Activated CD4-positive, alpha-beta T cell treated with anti-CD3 and anti-CD28 coated beads, Interleukin-10, Interleukin-2, amounts not matched to agents 100 ng/mL and 50 ng/mL, durations not matched to agents 16 hours and 8 hours (primary cell): ENCODE data around the gene ITSN1.

Experiments
- DNase-seq: peaks from one replicate; pipeline ENCODE4 v3.0.0-alpha.2; 2020

The ITSN1 gene

GRCh38 chr21:33817138-33817537 is 174.8 kb downstream of the ITSN1 start:
- no peak for DNase-seq

DNA sequence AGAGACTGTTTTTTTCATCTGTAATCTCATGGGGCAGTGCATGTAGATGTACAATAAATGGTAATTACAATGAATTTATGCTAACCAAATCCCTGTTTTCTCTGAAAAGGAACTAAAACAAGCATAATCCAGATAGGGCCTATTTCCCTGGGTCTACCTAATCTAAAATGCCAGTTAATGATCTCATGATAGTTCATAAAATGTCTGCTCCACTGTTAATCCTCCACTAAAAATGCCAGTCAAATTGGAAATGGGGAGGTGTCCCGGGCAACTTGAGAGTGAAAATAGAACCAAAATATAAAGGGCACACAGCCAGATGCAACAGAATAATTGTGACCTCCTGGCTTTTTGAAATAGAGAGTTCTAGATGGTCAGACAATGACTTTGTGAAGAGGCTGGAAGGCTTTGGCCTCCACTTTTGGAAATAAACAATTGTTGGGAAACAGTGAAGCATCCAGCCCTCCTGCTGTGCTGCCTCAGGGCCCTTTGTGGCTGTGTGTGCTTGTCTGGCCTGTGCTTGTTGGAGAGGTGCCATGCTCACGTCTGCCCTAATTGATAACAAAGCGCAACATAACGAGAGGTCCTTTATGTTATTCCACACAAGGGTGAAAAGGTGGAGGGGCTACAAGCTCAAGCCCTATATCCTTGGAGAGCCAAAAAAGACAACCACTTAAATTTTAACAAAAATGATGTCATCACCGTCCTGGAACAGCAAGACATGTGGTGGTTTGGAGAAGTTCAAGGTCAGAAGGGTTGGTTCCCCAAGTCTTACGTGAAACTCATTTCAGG is 175.6 kb downstream of the ITSN1 start:
- no peak for DNase-seq

DNA sequence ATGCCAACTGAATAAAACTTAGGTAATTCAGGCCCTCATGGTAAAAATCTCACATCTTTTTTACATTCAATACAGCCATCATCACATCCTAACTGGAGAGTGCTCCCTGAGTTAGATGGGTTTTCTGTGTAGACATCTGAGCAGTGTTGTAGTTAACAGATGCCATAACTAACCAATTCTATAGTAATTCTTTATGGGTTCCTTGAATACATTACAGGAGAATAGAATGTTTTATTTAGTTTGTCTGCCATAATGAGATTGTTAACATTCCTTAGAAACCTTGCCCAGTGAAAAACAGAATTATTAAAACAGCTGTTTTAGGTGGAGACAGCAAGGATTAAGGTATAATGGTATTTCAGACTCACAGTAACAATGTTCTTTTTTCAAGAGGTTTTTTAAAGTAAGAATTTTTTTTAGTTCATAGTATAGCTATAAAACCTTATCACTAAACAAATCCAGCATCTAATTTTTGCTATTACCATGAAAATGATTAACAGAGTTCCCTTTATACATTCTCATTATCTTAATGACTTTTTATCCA is 178.0 kb downstream of the ITSN1 start:
- DNase-seq = no peak

GRCh38 chr21:33820798-33821197 is 178.5 kb downstream of the ITSN1 start:
- no peak for DNase-seq

DNA sequence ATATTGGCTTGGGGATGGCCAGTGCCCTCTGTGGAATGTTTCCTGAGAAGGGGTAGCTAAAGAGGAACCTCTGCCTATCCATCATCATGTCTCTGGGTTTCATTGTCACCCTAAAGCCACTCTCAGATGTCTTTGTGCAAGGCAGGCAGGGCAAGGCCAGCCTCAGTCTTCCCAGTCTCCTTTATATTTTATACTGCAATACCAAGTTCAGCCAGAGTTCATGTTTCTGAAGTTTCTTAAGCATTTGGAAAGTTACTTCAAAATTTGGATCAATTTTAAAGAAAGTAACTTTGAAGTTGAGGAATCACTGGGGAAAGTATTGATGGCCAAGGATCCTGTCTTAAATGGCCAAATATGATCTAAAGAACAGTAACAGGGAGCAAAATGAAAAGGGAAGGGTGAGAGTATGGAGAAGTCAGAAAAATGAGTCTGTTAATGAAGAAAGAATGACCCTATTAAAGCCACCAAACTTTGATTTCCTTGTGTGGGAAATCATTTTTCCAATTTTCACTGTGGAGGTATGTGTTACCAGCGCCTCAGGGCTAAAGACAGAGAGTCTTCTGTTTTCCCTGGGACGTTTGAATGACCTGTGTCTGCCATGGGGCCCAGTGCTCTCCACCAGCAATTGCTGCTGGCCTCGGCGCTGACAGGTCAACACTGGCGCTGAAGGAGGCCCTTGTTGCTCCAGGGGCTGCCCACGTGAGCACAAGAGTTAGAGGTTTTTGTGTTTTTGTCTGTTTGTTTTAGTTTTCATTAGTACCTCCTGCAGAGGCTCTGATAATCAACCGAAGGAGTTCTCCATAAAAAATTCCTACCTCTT is 179.4 kb downstream of the ITSN1 start:
- DNase-seq = no peak

DNA sequence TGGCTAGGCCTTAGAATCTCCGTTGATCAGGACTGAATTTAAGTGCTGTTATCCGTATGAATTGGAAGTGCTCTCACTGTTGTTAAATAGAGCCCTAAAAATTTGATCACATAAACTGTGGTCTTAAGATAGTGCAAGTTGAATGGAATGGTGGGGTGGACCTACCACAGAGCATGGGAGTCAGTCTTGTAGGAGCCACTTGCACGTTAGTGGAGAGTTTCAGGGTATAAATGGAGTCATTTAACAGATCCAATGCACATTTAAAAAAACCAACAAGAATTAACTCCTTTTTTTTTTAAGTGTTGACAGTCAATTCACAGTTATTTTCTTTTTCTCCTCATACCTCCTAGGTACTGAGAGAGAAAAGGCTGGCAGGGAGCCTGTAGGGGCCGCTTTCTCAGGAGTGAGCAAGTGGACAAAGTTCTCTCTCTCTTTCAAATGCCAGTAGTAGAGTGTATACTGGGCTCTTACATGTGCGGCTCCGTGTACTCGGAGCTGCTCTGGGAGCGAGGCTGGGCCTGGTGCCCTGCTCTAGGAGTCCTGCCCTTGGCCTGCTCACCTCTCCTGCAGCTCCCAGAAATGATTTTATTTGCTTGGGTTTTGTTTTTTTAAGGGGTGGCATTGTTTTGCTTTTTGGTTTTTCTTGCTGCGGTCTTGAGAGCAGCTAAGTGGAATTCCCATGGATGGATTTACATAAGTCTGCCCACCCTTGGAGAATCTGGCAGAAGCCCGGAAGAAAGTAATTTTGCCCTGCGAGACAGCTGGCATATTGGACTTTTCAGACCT is 182.0 kb downstream of the ITSN1 start:
- no peak for DNase-seq

DNA sequence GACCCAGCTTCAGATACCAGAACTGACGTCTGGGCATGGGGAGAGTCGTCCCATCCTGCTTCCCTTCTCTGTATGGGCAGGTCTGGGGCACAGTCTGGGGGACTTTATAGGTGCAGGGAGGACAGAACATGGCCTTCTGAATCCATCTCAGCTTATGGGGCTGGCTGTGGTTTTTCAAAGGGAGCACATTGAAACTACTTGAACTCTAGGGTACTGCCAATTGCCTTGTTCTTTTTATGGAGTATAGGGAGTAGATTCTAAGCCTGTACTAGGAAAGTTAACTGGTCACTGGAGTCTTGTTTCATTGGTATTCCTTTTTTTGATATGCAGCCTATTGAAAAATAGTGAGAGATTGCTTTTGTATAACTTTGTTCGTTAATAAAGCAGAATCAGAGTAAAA is 183.1 kb downstream of the ITSN1 start:
- DNase-seq = no peak

- no peak for DNase-seq
Observed at GRCh38 chr21:33825915-33826314, 183.6 kb downstream of the ITSN1 start.

DNA sequence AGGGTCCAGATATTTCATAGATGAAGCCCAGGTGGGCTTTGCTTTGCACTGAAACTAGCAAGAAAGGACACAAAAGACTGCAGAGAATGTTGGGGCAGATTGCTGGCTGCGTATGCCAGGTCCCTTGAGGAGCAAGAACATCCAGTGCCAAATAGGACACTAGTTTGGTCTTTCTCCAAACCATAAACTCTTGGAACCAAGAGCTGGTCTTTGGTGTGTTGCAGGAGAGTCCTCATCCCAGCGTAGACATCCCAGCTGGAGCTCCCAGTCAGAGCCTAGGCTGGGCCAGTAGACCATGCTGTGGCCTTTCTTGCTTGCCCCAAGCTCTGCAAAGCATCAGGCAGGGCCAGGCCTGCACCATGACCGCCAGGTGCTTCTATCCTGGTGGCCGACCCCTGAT is 185.8 kb downstream of the ITSN1 start:
- DNase-seq = no peak

GRCh38 chr21:33828577-33828976 is 186.3 kb downstream of the ITSN1 start:
- no peak for DNase-seq

- no peak for DNase-seq
Observed at GRCh38 chr21:33829844-33830243, 187.5 kb downstream of the ITSN1 start.

DNA sequence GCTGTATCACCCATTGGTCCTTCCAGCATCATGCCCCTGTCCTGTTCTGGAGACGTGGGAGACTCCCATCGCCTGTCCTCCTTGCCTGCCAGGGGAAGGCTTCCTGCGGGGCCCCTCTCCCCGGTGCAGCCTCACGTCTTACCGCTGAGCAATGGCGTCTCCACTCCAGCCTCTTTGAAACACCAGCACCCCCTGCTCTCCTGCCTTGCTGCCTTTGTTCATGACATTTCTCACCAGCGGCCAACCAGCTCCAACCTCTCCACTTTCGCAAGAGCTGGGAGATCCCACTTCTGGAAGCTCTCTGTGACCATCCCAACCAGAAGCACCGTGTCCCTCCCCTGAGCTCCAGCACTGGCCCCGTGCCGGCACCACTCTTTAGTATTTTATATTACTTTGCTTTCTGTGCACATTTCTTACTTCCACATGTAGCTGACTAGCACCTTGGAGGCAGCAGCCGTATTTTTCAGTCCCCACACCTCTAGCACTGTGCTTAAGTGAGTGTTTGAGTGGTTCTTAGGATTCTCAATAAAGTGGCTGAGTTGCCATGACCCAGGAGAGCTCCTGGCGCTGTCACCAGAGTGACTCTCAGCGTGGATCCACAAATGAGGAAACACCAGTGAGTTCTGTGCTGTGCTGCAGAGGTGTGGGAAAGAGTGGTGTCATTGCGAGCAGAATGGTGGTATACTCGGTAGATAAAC is 189.8 kb downstream of the ITSN1 start:
- no peak for DNase-seq

GRCh38 chr21:33834801-33835500 is 192.7 kb downstream of the ITSN1 start:
- DNase-seq = no peak

- no peak for DNase-seq
Observed at GRCh38 chr21:33835920-33836319, 193.6 kb downstream of the ITSN1 start.

- DNase-seq = no peak
Observed at GRCh38 chr21:33836408-33836807, 194.1 kb downstream of the ITSN1 start.

GRCh38 chr21:33839167-33839716 is 196.9 kb downstream of the ITSN1 start:
- no peak for DNase-seq

DNA sequence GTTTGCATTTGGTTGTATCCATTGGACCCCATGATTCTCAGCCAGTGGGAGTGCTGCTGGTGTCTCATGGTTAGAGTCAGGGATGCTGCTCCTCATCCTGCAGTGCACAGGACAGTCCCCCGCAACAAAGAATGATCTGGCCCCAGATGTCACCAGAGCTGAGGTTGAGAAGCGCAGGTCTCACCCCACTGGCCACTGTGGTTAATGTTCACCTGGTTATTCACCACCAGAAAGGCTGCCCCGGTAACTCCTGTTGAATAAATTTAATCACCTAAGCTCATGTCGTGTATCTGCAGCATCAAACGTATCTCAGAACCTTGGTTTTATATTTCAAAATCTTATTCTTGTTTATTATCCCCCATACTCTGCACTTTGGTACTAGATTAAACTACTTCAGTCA is 197.5 kb downstream of the ITSN1 start:
- no peak for DNase-seq

GRCh38 chr21:33840771-33841170 is 198.5 kb downstream of the ITSN1 start:
- DNase-seq = no peak

GRCh38 chr21:33841561-33841960 is 199.3 kb downstream of the ITSN1 start:
- no peak for DNase-seq

- no peak for DNase-seq
Observed at GRCh38 chr21:33843216-33843615, 200.9 kb downstream of the ITSN1 start.

DNA sequence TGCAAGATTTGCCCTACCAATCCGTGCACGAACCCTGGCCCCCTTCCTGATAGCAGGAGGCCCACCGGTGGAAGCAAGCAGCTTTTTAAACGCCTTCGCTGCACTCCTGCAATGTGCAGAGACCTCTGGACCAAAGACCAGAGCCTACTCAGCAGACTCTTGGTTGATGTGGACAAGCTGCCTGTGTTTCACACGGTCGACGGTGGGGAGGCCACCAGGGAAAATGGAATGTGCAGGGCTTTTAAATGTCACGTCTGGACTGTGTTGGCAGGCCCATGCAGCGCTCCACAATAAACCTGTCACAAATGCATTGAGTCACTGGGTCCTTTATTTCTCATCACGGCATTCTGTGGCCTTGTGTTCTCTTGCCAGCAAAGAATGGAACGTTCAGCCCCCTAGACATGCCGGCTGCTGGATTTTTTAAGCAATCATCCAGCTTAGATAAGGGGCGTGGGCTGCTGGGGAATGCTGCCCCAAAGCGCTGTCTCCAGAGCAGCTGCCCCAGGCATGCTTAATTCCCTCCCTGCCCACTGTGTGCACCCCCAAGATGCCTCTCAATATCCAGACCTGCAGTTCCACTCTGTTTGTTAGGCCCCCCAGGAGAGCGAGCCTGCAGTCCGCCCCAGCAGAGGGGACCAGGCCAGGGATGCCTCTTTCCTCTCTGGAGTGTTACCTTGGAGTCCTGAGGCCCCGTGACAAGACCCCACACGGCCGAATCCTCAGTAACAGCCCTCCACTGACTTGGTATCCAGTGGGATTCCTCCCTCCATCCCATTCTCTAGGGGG is 202.0 kb downstream of the ITSN1 start:
- DNase-seq = no peak
